Left ventricle myocardium inferior (tissue), 1 donor: ENCODE measurements around the gene RGS6. TPM values are rescaled to one million over a fixed set of nuclear protein-coding genes. Genes with fewer than 3 reads are reported as not detected.

ENCODE experiments used
- DNase-seq: peaks from one replicate; pipeline ENCODE4 v3.0.0-alpha.2; 2020
- H3K27ac ChIP-seq: fragments of 200-600 bp; replicated peaks from 2 replicates; pipeline ENCODE4 v1.8.0; 2021
- H3K27me3 ChIP-seq: fragments of 200-600 bp; 2 replicates; pipeline ENCODE4 v1.8.0; 2021; ENCODE audit warnings: low read depth
- H3K36me3 ChIP-seq: fragments of 200-600 bp; 2 replicates; pipeline ENCODE4 v1.8.0; 2021
- H3K4me1 ChIP-seq: fragments of 200-600 bp; 2 replicates; pipeline ENCODE4 v1.8.0; 2021
- H3K4me3 ChIP-seq: fragments of 200-600 bp; 2 replicates; pipeline ENCODE4 v1.8.0; 2021; ENCODE audit warnings: mild to moderate bottlenecking, moderate library complexity
- H3K9me3 ChIP-seq: fragments of 200-600 bp; replicated peaks from 2 replicates; pipeline ENCODE4 v1.8.0; 2021
- CTCF ChIP-seq: fragments of 200-600 bp; IDR thresholded peaks from 2 replicates; pipeline ENCODE4 v1.8.0; 2021; ENCODE audit warnings: antibody characterized with exemption, mild to moderate bottlenecking, borderline replicate concordance
- intact Hi-C: fragments of 100-400 bp; cut with micrococcal nuclease; formaldehyde crosslinking; loops from one replicate; pipeline ENCODE4 v1.11.0; 2022
- total RNA-seq: library from RNA; stranded (reverse); fragmentation: NEBNext Ultra II Directional; extraction: Animal tissue kit (Norgen Biotek cat#: 25700); gene quantifications from one replicate; pipeline ENCODE4 v1.2.1, GENCODE V29; 2021
- donor health status: DM: no; HTN: yes; CAD: no; lungs with severe emphysema.

RGS6 gene
- total RNA-seq, 1 donor from 2014 or later: 23.0 TPM

DNA sequence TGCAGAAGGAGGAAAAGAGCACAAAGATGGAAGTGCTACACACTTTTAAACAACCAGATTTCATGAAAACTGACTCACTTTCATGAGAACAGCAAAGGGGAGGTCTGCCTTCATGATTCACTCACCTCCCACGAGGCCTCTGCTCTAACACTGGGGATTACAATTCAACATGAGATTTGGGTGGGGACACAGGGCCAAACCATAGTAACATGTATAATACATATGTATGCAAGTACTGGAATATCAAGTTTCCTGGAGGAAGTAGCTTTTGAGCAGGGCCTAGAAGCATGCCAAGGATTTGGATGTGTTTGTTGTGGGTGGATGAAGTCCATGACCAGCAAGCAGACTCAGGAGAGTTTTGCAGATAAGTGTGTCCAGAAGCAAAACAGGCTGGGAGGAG, 409.0 kb downstream of the RGS6 start:
- Histone ChIP-seq H3K36me3 (no peaks in the 10 kb centered on the region), H3K27ac (no peak overlapping the region), H3K9me3 (peaks cover 7% of the 10 kb centered on the region), H3K4me3 (no peak overlapping the region), H3K4me1 (no peaks in the 10 kb centered on the region), H3K27me3 (no peaks in the 10 kb centered on the region)
- intact Hi-C loops: no loop called here
- no peak for DNase-seq
- TF ChIP-seq CTCF: no peak

- Histone ChIP-seq H3K27me3 (no peaks in the 10 kb centered on the region), H3K4me1 (no peaks in the 10 kb centered on the region), H3K36me3 (no peaks in the 10 kb centered on the region), H3K4me3 (no peak overlapping the region), H3K9me3 (peaks cover 7% of the 10 kb centered on the region), H3K27ac (no peak overlapping the region)
- intact Hi-C loops: no loop called here
- no peak for TF ChIP-seq CTCF
- no peak for DNase-seq
Measured at GRCh38 chr14:72341686-72342085, 409.5 kb downstream of the RGS6 start.

DNA sequence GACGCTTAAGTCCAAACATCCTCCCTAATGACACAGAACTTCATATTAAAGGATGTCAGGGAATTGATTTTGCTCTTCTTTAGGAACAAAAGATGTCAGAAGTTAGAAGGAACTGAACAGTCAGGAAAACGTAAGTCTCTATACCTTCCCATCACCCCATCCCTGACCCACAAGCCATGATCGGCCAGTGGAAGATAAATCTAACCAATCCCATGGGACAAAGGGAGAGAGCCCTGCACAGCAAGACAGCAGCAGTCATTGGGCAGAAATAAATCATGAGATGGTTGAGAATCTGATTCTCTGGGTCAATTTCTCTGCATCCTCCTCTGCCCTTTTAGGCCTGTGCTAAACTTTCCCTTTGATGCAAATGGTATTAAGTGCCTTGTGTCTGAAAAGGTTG, 414.9 kb downstream of the RGS6 start:
- TF ChIP-seq CTCF: no peak
- no peak for DNase-seq

DNA sequence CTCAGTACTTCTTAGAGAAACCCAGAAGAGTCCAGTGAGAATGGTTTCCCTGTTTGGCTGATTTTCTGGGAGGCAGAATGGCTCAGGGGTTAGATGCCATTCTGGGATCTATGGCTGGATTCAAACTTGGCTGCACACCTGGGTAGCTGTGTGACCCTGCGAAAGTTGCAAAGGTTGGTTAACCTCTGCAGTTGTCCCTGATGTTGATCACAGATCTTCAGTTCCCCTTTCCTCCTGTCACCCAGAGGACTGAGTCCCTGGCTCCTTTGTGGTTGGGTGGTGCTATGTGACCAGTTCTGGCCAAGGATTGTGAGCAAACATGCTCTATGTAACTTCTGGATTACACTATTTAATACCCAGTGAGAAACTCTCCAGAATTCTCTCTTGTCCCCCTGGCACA, 418.0 kb downstream of the RGS6 start:
- H3K27me3 ChIP-seq: no peaks in the 10 kb centered on the region
- DNase-seq: no peak
- H3K4me3 ChIP-seq: no peak overlapping the region
- H3K27ac ChIP-seq: no peak overlapping the region
- H3K9me3 ChIP-seq: no peaks in the 10 kb centered on the region
- no peaks in the 10 kb centered on the region for H3K36me3 ChIP-seq
- TF ChIP-seq CTCF: no peak
- no peaks in the 10 kb centered on the region for H3K4me1 ChIP-seq
- intact Hi-C loops: no loop called here

More for the DNA sequence above, 414.9 kb downstream of the RGS6 start:
- intact Hi-C loops: no loop called here
- H3K4me1 ChIP-seq: no peaks in the 10 kb centered on the region
- peaks cover 7% of the 10 kb centered on the region for H3K9me3 ChIP-seq
- no peaks in the 10 kb centered on the region for H3K36me3 ChIP-seq
- no peak overlapping the region for H3K27ac ChIP-seq
- no peaks in the 10 kb centered on the region for H3K27me3 ChIP-seq
- no peak overlapping the region for H3K4me3 ChIP-seq

DNA sequence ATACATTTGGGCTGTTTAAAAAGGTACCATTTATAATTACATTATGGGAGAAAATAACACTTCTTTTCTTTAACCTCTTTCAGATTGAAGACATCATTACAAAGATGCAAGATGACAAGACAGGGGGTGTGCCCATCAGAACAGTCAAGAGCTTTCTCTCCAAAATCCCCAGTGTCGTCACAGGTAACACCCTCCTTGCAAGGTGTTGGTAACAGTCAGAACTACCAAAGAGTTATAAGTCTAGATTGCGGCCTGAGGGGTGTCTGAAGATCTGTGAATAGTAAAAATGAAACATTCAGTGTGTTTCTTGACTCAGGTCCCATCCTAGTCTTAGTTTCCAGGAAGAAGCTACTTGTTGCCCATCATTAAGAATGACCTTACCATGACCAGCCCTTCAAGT, 419.8 kb downstream of the RGS6 start:
- Histone ChIP-seq H3K36me3 (no peaks in the 10 kb centered on the region), H3K9me3 (no peaks in the 10 kb centered on the region), H3K27me3 (no peaks in the 10 kb centered on the region), H3K4me1 (no peaks in the 10 kb centered on the region), H3K27ac (no peak overlapping the region), H3K4me3 (no peak overlapping the region)
- no peak for DNase-seq
- intact Hi-C loops: no loop called here
- TF ChIP-seq CTCF: no peak

DNA sequence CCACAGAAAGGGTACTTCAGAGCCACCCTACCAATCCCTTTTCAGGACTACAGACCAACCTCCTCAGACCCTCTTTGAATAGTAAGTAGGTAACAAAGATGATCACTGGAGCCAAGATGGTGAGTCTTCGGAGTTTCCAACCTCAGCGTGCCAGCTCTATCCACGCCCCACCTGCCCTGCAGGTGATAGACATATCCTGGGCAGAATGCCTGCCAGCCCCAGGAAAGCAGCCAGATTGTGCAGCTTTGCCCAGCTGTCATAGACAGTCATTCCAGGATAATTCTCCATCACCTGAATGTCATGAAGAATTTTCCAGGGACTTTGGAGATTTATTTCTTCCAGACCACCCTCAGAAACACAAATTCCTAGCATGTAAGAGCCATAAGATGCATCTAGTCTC, 434.4 kb downstream of the RGS6 start:
- no peak for TF ChIP-seq CTCF
- intact Hi-C loops: no loop called here

More for the DNA sequence above, 434.4 kb downstream of the RGS6 start:
- H3K4me3 ChIP-seq: no peak overlapping the region
- H3K4me1 ChIP-seq: no peaks in the 10 kb centered on the region
- H3K36me3 ChIP-seq: no peaks in the 10 kb centered on the region
- no peaks in the 10 kb centered on the region for H3K9me3 ChIP-seq
- no peak overlapping the region for H3K27ac ChIP-seq
- H3K27me3 ChIP-seq: no peaks in the 10 kb centered on the region
- no peak for DNase-seq
